Astrocyte (in vitro differentiated cells and primary cell): ENCODE results near the gene TCAIM. TPM values are rescaled to one million over a fixed set of nuclear protein-coding genes. Genes with fewer than 3 reads are reported as not detected.

Source experiments
- DNase-seq: peaks from one replicate; pipeline ENCODE4 v3.0.0-alpha.2; 2010; ENCODE audit warnings: low read depth
- FAIRE-seq: peaks from 2 replicates; lab custom pipeline; 2011; peaks lifted over from hg19 to GRCh38; lab: Jason Lieb, UNC
- H2AFZ ChIP-seq: 2 replicates; pipeline ENCODE4 v1.6.0; 2012; ENCODE audit warnings: low read depth, low read length, inconsistent platforms
- H3K27ac ChIP-seq: 2 replicates; pipeline ENCODE4 v1.5.1; 2011; ENCODE audit warnings: low read depth, low read length, inconsistent platforms
- H3K27me3 ChIP-seq: 2 replicates; pipeline ENCODE4 v1.6.0; 2011; ENCODE audit warnings: low read length, inconsistent platforms; ENCODE audit not compliant: insufficient read depth
- H3K36me3 ChIP-seq: 2 replicates; pipeline ENCODE4 v1.5.1; 2011; ENCODE audit warnings: low read length, inconsistent platforms; ENCODE audit not compliant: insufficient read depth
- H3K4me1 ChIP-seq: 2 replicates; pipeline ENCODE4 v1.5.1; 2011; ENCODE audit warnings: low read length, inconsistent platforms; ENCODE audit not compliant: insufficient read depth
- H3K4me2 ChIP-seq: 2 replicates; pipeline ENCODE4 v1.6.0; 2012; ENCODE audit warnings: low read length, inconsistent platforms
- H3K4me3 ChIP-seq: 2 replicates; pipeline ENCODE4 v1.5.1; 2011; ENCODE audit warnings: low read depth, mild to moderate bottlenecking, low read length, inconsistent platforms; ENCODE audit not compliant: insufficient read depth
- H3K79me2 ChIP-seq: 2 replicates; pipeline ENCODE4 v1.6.0; 2012; ENCODE audit warnings: mild to moderate bottlenecking, low read length, inconsistent platforms; ENCODE audit not compliant: insufficient read depth
- H3K9ac ChIP-seq: 2 replicates; pipeline ENCODE4 v1.6.0; 2012; ENCODE audit warnings: mild to moderate bottlenecking, low read length, inconsistent platforms
- H3K9me3 ChIP-seq: 2 replicates; pipeline ENCODE4 v1.5.1; 2012; ENCODE audit warnings: low read depth, mild to moderate bottlenecking, low read length, inconsistent platforms; ENCODE audit not compliant: insufficient read depth
- H4K20me1 ChIP-seq: 2 replicates; pipeline ENCODE4 v1.6.0; 2012; ENCODE audit warnings: low read length, inconsistent platforms; ENCODE audit not compliant: insufficient read depth
- H3K27ac Mint-ChIP-seq: one replicate; pipeline ENCODE4 v1.8.0; 2021; ENCODE audit warnings: mild to moderate bottlenecking, mixed read lengths; ENCODE audit not compliant: unreplicated experiment
- H3K27me3 Mint-ChIP-seq: one replicate; pipeline ENCODE4 v1.8.0; 2021; ENCODE audit warnings: low read depth, mixed read lengths; ENCODE audit not compliant: unreplicated experiment
- H3K36me3 Mint-ChIP-seq: one replicate; pipeline ENCODE4 v1.8.0; 2021; ENCODE audit warnings: low read depth, mixed read lengths; ENCODE audit not compliant: unreplicated experiment
- H3K4me1 Mint-ChIP-seq: one replicate; pipeline ENCODE4 v1.8.0; 2021; ENCODE audit warnings: low read depth, mixed read lengths; ENCODE audit not compliant: unreplicated experiment
- H3K4me3 Mint-ChIP-seq: one replicate; pipeline ENCODE4 v1.8.0; 2021; ENCODE audit warnings: mild to moderate bottlenecking, moderate library complexity, mixed read lengths; ENCODE audit not compliant: unreplicated experiment
- H3K9me3 Mint-ChIP-seq: one replicate; pipeline ENCODE4 v1.8.0; 2021; ENCODE audit warnings: mild to moderate bottlenecking, mixed read lengths; ENCODE audit not compliant: unreplicated experiment
- EZH2 ChIP-seq: IDR thresholded peaks from 2 replicates; pipeline ENCODE4 v1.6.1; 2012; ENCODE audit warnings: mild to moderate bottlenecking, low read length, inconsistent platforms; ENCODE audit not compliant: insufficient read depth
- total RNA-seq: library from RNA; stranded (reverse); gene quantifications from 2 replicates; pipeline ENCODE4 v1.2.1, GENCODE V29; 2021
- TF ChIP-seq, protein P1 (sequence below): IDR thresholded peaks from 2 replicates; pipeline ENCODE4 v1.5.1; 2011; ENCODE audit warnings: low read depth, mild to moderate bottlenecking, inconsistent platforms, low read length, moderate library complexity; ENCODE audit not compliant: insufficient read depth

Gene TCAIM
- total RNA-seq, 1 donor from 2014 or later = 25.5 TPM

DNA sequence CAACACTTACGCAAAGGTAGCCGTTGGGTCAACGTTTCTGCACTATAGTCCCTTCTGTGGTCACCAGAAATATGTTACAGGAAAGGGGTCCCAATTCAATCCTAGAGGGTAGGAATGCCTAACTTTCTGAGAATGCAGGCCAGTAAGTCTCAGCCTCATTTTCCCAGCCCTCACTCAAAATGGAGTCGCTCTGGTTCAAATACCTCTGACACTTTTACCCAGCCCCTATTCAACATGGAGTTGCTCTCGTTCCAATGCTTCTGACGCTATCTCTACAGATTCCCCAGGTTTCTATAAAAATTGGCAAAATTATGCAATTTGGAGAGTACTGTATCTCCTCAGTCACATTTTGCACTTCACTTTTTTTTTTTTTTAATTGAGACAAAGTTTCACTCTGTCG, 99.2 kb downstream of the TCAIM start:
- no peak overlapping the region for H3K9ac ChIP-seq
- no peak overlapping the region for H3K27ac ChIP-seq
- no peaks in the 10 kb centered on the region for H4K20me1 ChIP-seq
- no peak overlapping the region for H3K4me3 Mint-ChIP-seq
- FAIRE-seq = no peak
- peaks cover 2% of the 10 kb centered on the region for H3K79me2 ChIP-seq
- no peak overlapping the region for H2AFZ ChIP-seq
- no peaks in the 10 kb centered on the region for H3K9me3 ChIP-seq
- no peaks in the 10 kb centered on the region for H3K9me3 Mint-ChIP-seq
- peaks cover 2% of the 10 kb centered on the region for H3K4me1 ChIP-seq
- TF ChIP-seq EZH2 = no peak
- TF ChIP-seq, protein P1, sequence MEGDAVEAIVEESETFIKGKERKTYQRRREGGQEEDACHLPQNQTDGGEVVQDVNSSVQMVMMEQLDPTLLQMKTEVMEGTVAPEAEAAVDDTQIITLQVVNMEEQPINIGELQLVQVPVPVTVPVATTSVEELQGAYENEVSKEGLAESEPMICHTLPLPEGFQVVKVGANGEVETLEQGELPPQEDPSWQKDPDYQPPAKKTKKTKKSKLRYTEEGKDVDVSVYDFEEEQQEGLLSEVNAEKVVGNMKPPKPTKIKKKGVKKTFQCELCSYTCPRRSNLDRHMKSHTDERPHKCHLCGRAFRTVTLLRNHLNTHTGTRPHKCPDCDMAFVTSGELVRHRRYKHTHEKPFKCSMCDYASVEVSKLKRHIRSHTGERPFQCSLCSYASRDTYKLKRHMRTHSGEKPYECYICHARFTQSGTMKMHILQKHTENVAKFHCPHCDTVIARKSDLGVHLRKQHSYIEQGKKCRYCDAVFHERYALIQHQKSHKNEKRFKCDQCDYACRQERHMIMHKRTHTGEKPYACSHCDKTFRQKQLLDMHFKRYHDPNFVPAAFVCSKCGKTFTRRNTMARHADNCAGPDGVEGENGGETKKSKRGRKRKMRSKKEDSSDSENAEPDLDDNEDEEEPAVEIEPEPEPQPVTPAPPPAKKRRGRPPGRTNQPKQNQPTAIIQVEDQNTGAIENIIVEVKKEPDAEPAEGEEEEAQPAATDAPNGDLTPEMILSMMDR = no peak
- no peaks in the 10 kb centered on the region for H3K27me3 ChIP-seq
- peak overlapping the region; percentile 18 for H3K27ac Mint-ChIP-seq
- H3K4me2 ChIP-seq = no peak overlapping the region
- no peak for DNase-seq
- H3K27me3 Mint-ChIP-seq = no peaks in the 10 kb centered on the region
- peaks cover 9% of the 10 kb centered on the region for H3K4me1 Mint-ChIP-seq
- H3K36me3 Mint-ChIP-seq = peaks cover 21% of the 10 kb centered on the region
- H3K36me3 ChIP-seq = no peaks in the 10 kb centered on the region
- no peak overlapping the region for H3K4me3 ChIP-seq

DNA sequence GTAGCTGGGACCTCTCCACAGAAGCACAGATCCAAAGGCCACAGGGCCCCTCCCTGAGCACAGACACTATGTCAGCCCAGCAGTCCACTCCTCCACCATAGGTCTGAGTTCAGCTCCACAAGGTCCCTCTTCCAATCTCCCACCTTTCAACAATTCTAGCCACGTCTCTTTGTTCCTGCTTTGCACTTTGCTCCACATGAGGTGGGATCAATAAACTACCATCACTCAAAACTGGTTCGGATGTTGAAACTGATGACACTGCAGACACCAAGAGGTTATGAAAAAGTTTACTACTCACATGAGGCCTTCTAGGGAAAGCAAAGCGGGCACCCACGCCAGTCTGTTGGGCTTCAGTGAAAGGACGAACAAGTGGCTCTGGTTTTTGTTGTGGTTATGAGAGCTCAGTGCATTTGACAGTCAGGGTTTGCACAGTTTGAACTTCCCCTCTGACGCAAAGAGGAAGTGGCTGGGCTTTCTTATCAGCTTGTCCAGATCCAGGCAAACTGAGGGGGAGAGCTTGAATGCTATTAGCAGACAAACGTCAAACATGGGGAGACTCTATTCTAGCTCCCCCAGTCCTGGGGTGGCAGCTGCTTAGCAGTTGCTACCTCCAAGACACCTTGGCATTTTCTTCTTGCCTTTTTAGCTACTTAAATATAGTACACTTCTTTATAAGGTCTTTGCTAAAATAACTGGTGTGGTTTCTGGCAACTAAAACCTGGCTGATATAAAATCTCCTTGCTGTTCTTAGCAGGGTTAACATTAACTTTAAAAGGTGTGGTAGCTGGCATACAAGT, 101.1 kb downstream of the TCAIM start:
- peaks cover 2% of the 10 kb centered on the region for H3K4me1 ChIP-seq
- H3K36me3 ChIP-seq = peaks cover 4% of the 10 kb centered on the region
- H3K4me3 ChIP-seq = no peak overlapping the region
- H3K27me3 ChIP-seq = no peaks in the 10 kb centered on the region
- Mint-ChIP-seq H3K36me3 (peaks cover 27% of the 10 kb centered on the region), H3K4me3 (no peak overlapping the region), H3K27ac (peak overlapping the region; percentile 82), H3K4me1 (peaks cover 9% of the 10 kb centered on the region), H3K27me3 (no peaks in the 10 kb centered on the region), H3K9me3 (no peaks in the 10 kb centered on the region)
- peaks cover 4% of the 10 kb centered on the region for H3K79me2 ChIP-seq
- no peaks in the 10 kb centered on the region for H3K9me3 ChIP-seq
- no peak for TF ChIP-seq EZH2
- TF ChIP-seq, protein P1 = no peak
- no peak overlapping the region for H2AFZ ChIP-seq
- H3K4me2 ChIP-seq = peak overlapping the region; percentile 15
- no peak overlapping the region for H3K27ac ChIP-seq
- no peak for FAIRE-seq
- H4K20me1 ChIP-seq = no peaks in the 10 kb centered on the region
- H3K9ac ChIP-seq = no peak overlapping the region
- peak; percentile 57 for DNase-seq
